ENCODE measurements around the gene KCNMA1.

The KCNMA1 gene

GRCh38 chr10:76892766-76893479 lies 744.7 kb downstream of the KCNMA1 start:
- DNase-seq, result no peak

- DNase-seq, result no peak
Observed at GRCh38 chr10:76887223-76888010, 750.2 kb downstream of the KCNMA1 start.

DNA sequence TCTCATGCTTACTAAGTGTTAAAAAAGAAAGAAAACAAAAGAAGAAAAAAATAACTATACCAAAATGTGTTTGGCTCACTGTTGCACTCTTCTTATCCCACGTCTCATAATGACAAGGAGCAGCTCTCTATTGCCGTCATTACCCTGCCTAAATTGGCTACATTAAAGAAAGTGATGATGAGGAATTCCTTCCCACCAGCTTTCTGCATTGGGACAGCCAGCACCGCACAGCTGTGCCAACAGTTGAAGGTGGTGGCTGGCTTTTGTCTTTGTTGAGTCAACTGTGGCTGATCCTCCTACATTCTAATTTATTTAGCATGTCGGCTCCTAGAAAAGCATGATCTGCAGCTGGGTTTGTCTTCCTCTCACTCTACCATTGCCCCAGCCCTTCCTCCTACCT lies 751.8 kb downstream of the KCNMA1 start:
- no peak for DNase-seq

DNA sequence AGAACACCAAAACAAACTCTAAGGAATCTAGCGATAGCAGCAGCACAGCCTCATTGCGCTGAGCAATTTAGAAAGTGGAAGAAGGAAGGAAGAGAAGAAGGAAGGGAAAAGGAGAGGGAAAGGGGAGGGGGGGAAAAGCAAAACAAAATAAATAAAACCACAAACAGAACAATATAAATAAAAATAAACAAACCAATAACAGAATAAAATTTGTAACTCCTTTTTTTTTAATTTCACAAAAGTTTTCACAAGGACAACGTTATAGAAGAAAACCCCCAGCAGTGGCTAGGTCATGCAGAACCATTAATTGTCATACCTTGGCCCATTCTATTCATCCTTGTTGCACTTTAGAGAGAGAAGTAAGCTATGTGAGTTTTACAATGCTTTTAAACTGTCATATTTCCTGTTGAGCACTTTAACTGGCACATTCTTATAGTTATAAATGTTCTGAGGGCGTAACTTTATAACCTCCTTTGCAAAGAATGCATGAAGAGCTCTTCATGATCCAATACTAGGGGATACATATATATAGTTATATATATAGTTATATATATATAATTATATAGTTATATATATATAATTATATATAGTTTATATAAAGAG lies 752.8 kb downstream of the KCNMA1 start:
- DNase-seq, result no peak

DNA sequence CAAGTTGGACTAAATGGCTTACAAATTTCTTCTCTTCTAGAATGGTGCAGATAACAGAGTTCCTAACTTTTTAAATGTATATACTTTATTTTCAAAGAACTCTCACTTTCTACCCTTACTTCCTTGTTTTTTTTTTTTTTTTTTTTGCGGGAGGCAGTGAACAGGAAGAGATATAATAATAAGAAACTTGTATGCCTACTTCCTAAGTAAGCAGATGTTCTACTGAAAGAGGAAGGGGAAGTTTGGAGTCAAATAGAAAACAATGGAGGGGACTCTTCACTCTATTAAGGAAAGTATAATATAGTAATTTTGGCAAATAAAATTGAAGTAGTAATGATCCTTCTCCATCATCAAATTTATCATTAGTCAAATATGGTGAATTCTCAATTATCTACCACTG lies 754.0 kb downstream of the KCNMA1 start:
- no peak for DNase-seq

- DNase-seq, result no peak
Observed at GRCh38 chr10:76882796-76883195, 754.8 kb downstream of the KCNMA1 start.

DNA sequence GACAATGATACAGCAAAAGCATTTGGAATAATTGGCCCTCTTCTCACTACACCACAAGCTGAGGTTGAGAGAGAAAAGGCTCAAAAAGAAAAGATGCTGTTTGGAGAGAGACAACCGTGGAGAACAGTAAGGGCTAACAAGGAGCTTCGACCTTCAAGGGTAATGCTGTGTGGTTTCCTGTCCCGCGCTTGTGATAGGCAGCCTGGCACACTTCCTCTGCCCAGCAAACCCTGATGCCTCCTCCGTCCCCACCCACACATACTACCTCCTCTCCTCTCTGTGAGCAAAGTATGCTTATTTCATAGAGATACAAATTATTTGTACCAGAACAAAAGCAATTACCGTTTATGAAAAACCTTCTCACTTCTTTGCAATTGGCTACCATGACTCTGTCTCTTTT lies 755.4 kb downstream of the KCNMA1 start:
- no peak for DNase-seq

GRCh38 chr10:76881477-76882220 lies 756.0 kb downstream of the KCNMA1 start:
- no peak for DNase-seq

DNA sequence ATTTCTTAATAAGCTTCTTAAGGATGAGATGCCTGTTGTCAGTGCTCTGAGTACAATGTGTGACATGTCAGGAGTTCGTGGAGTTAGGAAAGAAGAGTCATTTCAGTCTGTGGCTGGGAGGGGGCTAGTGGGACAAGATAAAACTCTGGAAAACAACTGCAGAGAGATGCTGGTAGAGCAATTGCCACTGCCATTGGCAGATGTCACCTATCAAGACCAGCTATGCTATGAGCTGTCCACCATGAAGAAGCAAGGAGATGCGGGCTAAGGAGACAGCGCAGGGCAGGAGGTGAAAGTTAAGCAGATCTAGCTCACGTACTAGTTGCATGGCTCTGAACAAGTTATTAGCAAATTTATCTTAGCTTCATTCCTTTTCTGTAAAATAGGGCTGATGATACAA lies 756.7 kb downstream of the KCNMA1 start:
- no peak for DNase-seq

DNA sequence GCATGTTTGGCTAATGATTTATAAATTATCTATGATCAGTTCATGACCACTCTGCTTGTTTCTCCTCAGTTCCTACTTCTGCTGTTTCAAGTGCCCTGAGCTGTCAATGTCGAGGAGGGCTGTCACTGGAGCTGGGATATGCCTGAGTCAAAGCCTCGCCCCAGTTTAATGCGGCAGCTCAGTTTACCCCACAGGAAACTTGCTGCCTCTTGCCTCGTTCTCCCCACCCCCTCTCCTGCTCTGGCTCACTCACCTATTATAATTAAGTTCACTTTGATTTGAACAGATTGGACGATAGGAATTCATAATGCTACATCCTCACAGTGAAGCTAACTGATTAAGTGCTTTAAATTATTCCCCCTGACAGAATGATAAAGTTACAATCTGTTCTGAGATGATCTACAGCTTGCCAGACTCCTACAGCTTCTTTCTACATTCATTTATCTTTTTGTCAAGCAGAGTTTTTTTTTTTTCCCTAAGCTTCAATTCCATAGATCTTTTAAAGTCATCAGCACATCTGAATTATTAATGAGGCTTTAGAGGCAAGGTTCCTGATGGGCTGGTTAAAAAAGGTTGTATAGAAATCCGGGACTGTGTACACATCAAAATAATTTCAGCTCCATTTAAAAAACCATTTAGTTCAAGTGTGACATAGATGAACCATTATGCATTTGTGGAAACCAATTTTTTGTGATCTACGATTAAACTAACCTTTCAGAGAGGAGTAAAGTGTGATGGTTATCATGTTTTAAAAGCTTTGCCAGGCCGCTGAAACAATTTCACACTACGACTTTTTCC lies 758.3 kb downstream of the KCNMA1 start:
- no peak for DNase-seq

DNA sequence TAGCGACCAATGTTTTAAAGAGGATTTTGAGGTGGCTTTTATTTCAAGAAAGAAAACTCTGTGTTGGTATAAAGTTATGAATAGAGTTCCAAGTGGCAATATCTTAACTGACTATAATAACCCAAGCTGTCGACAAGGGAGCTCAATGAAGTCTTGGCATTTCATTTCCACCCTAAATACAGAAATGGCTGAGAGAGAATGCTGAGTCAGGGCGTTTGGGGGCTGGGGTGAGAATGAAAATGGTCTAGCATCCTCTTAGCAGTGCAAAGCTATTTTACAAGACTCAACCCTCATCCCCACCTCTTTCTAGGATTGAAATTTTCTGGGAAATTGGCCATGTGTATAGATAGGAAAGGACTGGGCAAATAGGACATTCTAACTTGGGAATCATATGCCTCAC lies 759.1 kb downstream of the KCNMA1 start:
- no peak for DNase-seq

- DNase-seq, result no peak
Observed at GRCh38 chr10:76874896-76875295, 762.7 kb downstream of the KCNMA1 start.

DNA sequence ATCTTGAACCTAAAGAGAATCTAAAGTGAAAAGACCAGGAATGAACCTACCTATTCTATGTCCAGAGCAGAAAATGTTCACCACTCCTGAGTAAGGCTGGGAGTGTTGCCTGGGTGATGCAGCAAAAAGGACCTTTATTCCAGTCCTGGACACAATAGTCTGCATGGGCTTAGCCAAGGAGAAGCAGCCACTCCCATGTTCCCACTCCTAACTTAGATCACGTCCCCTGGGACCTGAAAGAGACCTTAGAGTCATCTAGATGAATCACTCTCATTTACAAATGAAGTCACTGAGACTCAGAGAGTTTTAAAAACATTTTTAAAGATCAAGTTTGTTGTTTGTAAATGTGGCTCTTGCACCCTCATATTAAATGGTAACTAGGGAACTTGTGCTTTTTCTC lies 763.4 kb downstream of the KCNMA1 start:
- no peak for DNase-seq

- no peak for DNase-seq
Observed at GRCh38 chr10:76871697-76872295, 765.8 kb downstream of the KCNMA1 start.

DNA sequence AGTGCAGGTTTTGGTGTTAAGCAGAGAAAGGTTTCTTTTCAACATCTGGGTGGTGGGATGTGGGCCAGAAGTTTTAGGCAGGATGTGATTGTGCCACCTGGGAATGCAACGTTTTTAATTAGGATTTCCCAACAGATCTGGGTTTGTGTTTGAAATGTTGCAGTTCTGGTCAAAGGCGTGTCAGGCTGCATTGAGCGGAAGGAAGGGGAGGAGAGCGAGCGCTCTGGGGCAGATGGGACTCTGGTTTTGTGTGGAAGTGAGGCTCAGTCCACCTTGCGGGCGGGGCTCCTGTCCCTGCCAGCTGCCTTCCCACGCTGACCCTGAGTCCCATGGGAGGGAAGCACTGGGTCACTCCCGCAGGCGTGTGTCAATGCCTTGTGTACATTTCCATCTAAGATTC lies 767.7 kb downstream of the KCNMA1 start:
- DNase-seq, result no peak

DNA sequence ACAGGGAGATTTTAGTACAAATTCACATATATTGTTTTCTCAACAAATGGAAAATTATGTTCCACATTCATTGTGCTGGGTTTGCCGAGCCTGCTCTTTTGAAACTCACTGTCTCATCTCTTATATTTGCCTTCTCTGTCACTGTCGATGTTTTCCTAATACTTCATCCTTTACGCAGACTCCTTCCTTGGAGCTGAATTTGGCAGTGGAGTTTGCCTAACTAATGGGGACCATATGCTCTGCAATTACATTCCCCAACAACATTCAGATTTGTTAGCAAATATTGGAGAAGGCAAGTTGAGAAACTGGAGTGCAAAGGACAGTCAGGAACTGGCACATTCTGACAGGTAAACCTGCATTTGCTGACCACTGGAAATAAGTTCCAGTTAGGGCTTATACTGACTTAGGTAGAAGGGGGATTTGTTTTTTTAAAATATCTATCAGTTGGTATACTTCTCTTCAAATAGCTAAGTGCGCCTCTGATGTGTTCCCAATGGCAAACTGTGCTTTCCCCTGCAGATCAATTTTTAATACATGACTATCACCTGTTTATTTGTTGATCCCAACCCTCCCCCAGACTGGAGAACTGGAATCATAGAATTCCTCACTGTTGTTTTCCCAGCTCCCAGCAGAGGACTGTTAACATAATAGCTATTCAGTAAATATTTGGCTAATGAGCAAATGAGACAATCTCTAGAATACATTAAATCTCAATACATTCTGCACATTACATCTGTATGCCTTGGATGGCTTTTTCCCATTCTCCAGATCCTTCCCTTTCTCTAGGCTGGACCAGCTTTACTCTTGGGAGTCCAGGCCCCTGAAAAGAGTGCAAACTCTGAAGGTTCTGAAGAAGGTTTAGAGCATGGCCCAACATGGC lies 769.3 kb downstream of the KCNMA1 start:
- no peak for DNase-seq

DNA sequence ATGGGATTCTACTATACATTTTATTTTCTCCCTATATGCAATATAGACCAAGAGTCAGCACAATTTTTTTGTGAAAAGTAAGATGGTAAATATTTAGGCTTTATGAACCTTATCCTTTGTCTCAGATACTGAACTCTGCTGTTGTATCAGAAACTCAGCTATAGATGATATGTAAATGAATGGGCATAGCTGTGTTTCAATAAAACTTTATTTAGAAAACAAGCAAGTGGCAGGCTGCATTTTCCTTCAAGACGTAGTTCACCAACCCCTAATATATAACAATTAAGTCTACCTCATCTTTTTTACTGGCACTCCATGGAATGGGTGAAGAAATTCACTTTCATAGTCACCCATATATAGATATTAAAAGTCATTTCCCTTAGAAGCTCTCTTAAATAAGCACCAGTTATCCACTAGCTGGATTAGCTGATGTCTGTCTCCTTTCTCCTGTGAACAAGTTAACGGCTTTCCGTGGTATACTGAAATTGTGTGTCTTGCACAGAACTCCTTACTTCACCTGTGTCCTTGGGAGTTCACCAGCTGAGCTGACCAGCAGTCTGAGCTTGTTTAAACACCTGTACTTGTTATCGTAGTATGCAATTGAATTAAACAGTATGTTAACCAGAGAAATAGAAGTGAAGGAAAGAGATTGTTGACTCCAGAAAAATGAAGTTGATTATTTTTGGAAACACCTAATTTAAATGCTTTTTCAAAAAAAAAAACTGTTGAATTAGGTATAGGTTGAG lies 770.6 kb downstream of the KCNMA1 start:
- no peak for DNase-seq

DNA sequence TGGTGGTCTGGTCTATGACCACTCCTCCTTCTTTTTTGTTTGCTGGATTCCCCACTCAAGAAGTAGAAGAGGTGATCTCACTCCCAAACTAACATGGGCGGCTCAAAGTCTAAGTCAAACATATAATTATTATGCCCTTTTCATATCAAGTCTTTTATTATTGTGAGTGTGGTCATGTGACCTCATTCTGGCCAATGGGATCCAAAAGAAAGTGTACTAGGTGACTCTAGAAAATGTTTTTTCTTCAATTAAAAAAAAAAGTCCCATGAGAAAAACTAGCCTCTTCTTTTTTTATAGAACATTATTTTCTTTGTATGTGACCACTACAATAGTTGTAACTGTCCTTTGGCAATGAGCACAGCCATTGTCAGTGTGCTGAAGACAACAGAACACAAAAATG lies 772.7 kb downstream of the KCNMA1 start:
- no peak for DNase-seq

DNA sequence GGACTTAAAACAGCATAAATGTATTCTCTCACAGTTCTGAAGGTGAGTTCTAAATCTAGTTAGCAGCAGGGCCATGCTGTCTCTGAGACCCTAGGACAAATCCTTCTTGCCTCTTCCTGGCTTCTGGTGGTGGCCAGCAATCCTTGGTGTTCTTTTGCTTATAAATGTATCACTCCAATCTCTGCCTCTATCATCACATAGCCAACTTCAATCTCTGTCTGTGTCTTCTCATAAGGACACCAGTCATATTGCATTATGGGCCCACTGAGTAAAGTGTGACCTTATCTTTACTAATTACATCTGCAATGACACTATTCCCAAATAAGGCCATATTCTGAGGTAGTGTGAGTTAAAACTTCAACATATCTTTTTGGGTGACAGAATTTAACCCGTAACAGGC lies 778.9 kb downstream of the KCNMA1 start:
- no peak for DNase-seq

DNA sequence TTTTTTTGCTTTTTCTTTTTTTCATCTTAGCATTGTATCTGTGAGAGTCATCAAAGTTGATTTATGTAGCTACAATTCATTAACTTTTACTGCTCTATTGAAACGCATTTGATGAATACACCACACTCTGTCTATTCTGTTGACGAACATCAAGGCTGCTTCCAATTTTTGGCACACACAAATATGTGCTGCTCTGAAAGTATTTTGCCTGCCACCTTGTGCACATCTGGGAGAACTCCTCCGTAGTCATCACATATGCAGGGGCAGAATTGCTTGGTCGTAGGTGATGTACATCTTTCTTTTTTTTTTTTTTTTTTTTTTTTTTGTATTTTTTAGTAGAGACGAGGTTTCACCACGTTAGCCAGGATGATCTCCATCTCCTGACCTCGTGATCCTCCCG lies 796.8 kb downstream of the KCNMA1 start:
- DNase-seq, result no peak
